H1 (cell line): ENCODE measurements around the gene LAMP1. TPM values are rescaled to one million over a fixed set of nuclear protein-coding genes. Genes with fewer than 3 reads are reported as not detected.

Experiments
- CTCF ChIA-PET: fragments of 300-600 bp; sonication (Branson Sonifier 250); formaldehyde crosslinking; loops from one replicate; lab custom pipeline; 2021; ENCODE audit not compliant: partially characterized antibody; lab: Charles Lee
- POLR2A ChIA-PET: fragments of 300-600 bp; sonication (Branson Sonifier 250); formaldehyde crosslinking; loops from one replicate; lab custom pipeline; 2021; ENCODE audit warnings: inconsistent platforms; ENCODE audit not compliant: partially characterized antibody; lab: Charles Lee
- DNase-seq, 2 experiments: peaks; one replicate each; pipeline versions ENCODE4 v3.0.0 to v3.0.0-alpha.2; 2010 to 2022; ENCODE audit warnings: low spot score in 2 of 2, low read depth in 1 of 2, mixed read lengths in 1 of 2
- FAIRE-seq: peaks from 2 replicates; lab custom pipeline; 2011; peaks lifted over from hg19 to GRCh38; lab: Jason Lieb, UNC
- H2AFZ ChIP-seq: 2 replicates; pipeline ENCODE4 v1.8.1; 2012; ENCODE audit warnings: low read length, inconsistent platforms
- H2AK5ac ChIP-seq: 2 replicates; pipeline ENCODE4 v1.6.1; 2013; ENCODE audit warnings: low read depth, low read length
- H2BK120ac ChIP-seq: replicated peaks from 2 replicates; pipeline ENCODE3; 2013; ENCODE audit warnings: low read depth, low read length, inconsistent platforms
- H2BK12ac ChIP-seq: 2 replicates; pipeline ENCODE4 v1.6.1; 2013; ENCODE audit warnings: low read depth, low read length
- H2BK15ac ChIP-seq: 2 replicates; pipeline ENCODE4 v1.6.1; 2013; ENCODE audit warnings: low read length
- H2BK20ac ChIP-seq: 2 replicates; pipeline ENCODE4 v1.6.1; 2013; ENCODE audit warnings: low read length
- H2BK5ac ChIP-seq: 2 replicates; pipeline ENCODE4 v1.6.1; 2013; ENCODE audit warnings: low read depth, low read length
- H3K14ac ChIP-seq: 2 replicates; pipeline ENCODE4 v1.6.1; 2013; ENCODE audit warnings: inconsistent platforms; ENCODE audit not compliant: insufficient read length
- H3K18ac ChIP-seq: 2 replicates; pipeline ENCODE4 v1.6.1; 2013; ENCODE audit warnings: low read length; ENCODE audit errors: extremely low read depth
- H3K23ac ChIP-seq: 2 replicates; pipeline ENCODE4 v1.6.1; 2013; ENCODE audit warnings: inconsistent platforms; ENCODE audit not compliant: insufficient read length
- H3K23me2 ChIP-seq: 2 replicates; pipeline ENCODE4 v1.6.1; 2013; ENCODE audit warnings: low read depth, low read length
- H3K27ac ChIP-seq: 2 replicates; pipeline ENCODE4 v1.6.1; 2011; ENCODE audit warnings: low read depth, low read length, inconsistent platforms
- H3K27me3 ChIP-seq, 4 experiments: replicated peaks in 1 of 4; 1 replicate in 1 of 4; 2 replicates in 3 of 4; pipeline versions ENCODE4 v1.6.1 to v1.8.1; 2011 to 2013; ENCODE audit warnings: low read length in 3 of 4, mild to moderate bottlenecking in 3 of 4, inconsistent platforms in 2 of 4, mixed read lengths in 2 of 4, moderate library complexity in 1 of 4; ENCODE audit not compliant: control insufficient read depth in 3 of 4, insufficient read depth in 3 of 4; ENCODE audit errors: extremely low read depth in 1 of 4
- H3K36me3 ChIP-seq, 4 experiments: 2 replicates each; pipeline versions ENCODE4 v1.6.1 to v1.8.1; 2011 to 2013; ENCODE audit warnings: mild to moderate bottlenecking in 4 of 4, low read length in 3 of 4, moderate library complexity in 2 of 4, control low read depth in 1 of 4, inconsistent platforms in 1 of 4; ENCODE audit not compliant: insufficient read depth in 4 of 4, control insufficient read depth in 2 of 4
- H3K4ac ChIP-seq: replicated peaks from 2 replicates; pipeline ENCODE3; 2013; ENCODE audit warnings: low read length, low read depth, mixed read lengths, inconsistent platforms; ENCODE audit not compliant: insufficient read length
- H3K4me1 ChIP-seq, 4 experiments: replicated peaks in 1 of 4; 1 replicate in 1 of 4; 2 replicates in 3 of 4; pipeline versions ENCODE4 v1.6.1 to v1.8.1; 2011 to 2013; ENCODE audit warnings: low read length in 3 of 4, inconsistent platforms in 2 of 4, mixed read lengths in 1 of 4; ENCODE audit not compliant: insufficient read depth in 4 of 4, control insufficient read depth in 3 of 4
- H3K4me2 ChIP-seq, 2 experiments: 2 replicates each; pipeline versions ENCODE4 v1.6.1 to v1.8.1; 2011 to 2013; ENCODE audit warnings: low read depth in 2 of 2, low read length in 2 of 2, control low read depth in 1 of 2, inconsistent platforms in 1 of 2, mild to moderate bottlenecking in 1 of 2; ENCODE audit not compliant: insufficient read depth in 1 of 2
- H3K4me3 ChIP-seq, 4 experiments: fragments of 200-600, 300-600 bp in 1 of 4; sonication (generic), shearing (Covaris generic), sonication (Bioruptor Twin) in 1 of 4; 2 replicates each; pipeline versions ENCODE4 v1.5.1 to v1.8.1; 2011 to 2016; ENCODE audit warnings: low read length in 4 of 4, low read depth in 3 of 4, control low read depth in 2 of 4, inconsistent platforms in 2 of 4, mild to moderate bottlenecking in 2 of 4, mixed read lengths in 1 of 4, moderate library complexity in 1 of 4; ENCODE audit not compliant: insufficient read depth in 2 of 4; ENCODE audit errors: extremely low read depth in 1 of 4
- H3K56ac ChIP-seq: replicated peaks from 2 replicates; pipeline ENCODE3; 2013; ENCODE audit warnings: low read depth, mild to moderate bottlenecking, mixed read lengths, low read length, inconsistent platforms; ENCODE audit not compliant: insufficient read length
- H3K79me1 ChIP-seq: 2 replicates; pipeline ENCODE4 v1.6.1; 2013; ENCODE audit warnings: low read depth, low read length, control low read depth
- H3K79me2 ChIP-seq, 2 experiments: 2 replicates each; pipeline versions ENCODE4 v1.6.1 to v1.8.1; 2012 to 2013; ENCODE audit warnings: low read length in 2 of 2, mild to moderate bottlenecking in 2 of 2, inconsistent platforms in 1 of 2; ENCODE audit not compliant: insufficient read depth in 2 of 2, control insufficient read depth in 1 of 2
- H3K9ac ChIP-seq, 4 experiments: replicated peaks in 1 of 4; 1 replicate in 1 of 4; 2 replicates in 3 of 4; pipeline versions ENCODE4 v1.6.1 to v1.8.1; 2011 to 2013; ENCODE audit warnings: low read depth in 3 of 4, low read length in 3 of 4, control low read depth in 2 of 4, mild to moderate bottlenecking in 2 of 4, moderate library complexity in 2 of 4, inconsistent platforms in 1 of 4; ENCODE audit errors: extremely low read depth in 1 of 4
- H3K9me3 ChIP-seq, 2 experiments: 2 replicates each; pipeline versions ENCODE4 v1.6.1 to v1.8.1; 2012 to 2013; ENCODE audit warnings: mild to moderate bottlenecking in 2 of 2, moderate library complexity in 2 of 2, control low read depth in 1 of 2, inconsistent platforms in 1 of 2, low read depth in 1 of 2, low read length in 1 of 2, mixed read lengths in 1 of 2; ENCODE audit not compliant: insufficient read depth in 2 of 2
- H4K20me1 ChIP-seq, 2 experiments: replicated peaks in 1 of 2; 2 replicates each; pipeline versions ENCODE3 to v1.8.1; 2011 to 2013; ENCODE audit warnings: inconsistent platforms in 2 of 2, low read length in 2 of 2, mild to moderate bottlenecking in 1 of 2; ENCODE audit not compliant: insufficient read depth in 2 of 2, control insufficient read depth in 1 of 2
- H4K5ac ChIP-seq: 2 replicates; pipeline ENCODE4 v1.6.1; 2013; ENCODE audit warnings: low read length, low read depth, mixed read lengths, inconsistent platforms; ENCODE audit not compliant: insufficient read length
- H4K8ac ChIP-seq: 2 replicates; pipeline ENCODE4 v1.8.0; 2013; ENCODE audit warnings: mild to moderate bottlenecking, moderate library complexity, low read length, inconsistent platforms; ENCODE audit not compliant: insufficient read depth; ENCODE audit errors: extremely low read depth
- H4K91ac ChIP-seq: replicated peaks from 2 replicates; pipeline ENCODE3; 2013; ENCODE audit warnings: low read length, mixed read lengths, inconsistent platforms; ENCODE audit not compliant: insufficient read length
- CHD1 ChIP-seq: IDR thresholded peaks from 2 replicates; pipeline ENCODE4 v1.6.1; 2012; ENCODE audit warnings: low read depth, low read length, improper control_type of control experiment
- POLR2AphosphoS5 ChIP-seq: IDR thresholded peaks from 2 replicates; pipeline ENCODE4 v1.6.1; 2011; ENCODE audit warnings: low read depth, low read length
- WGBS, 2 experiments: shearing (Covaris generic) in 1 of 2; methylation state at CpG; one replicate each; pipeline versions ENCODE4 v1.1.6 to v1.1.7; 2013 to 2015; ENCODE audit warnings: low lambda C conversion rate in 2 of 2, mixed read lengths in 2 of 2, inconsistent platforms in 1 of 2, low coverage in 1 of 2, missing lambda C conversion rate in 1 of 2; ENCODE audit not compliant: insufficient replicate concordance in 2 of 2, insufficient coverage in 1 of 2, insufficient read length in 1 of 2; ENCODE audit errors: extremely low coverage in 1 of 2, missing lambda C conversion rate in 1 of 2; 5-methylcytosine and 5-hydroxymethylcytosine counted together
- polyA plus RNA-seq, 7 experiments: library from polyadenylated mRNA; depleted of rRNA in 3 of 7; stranded (reverse) in 5 of 7; unstranded in 2 of 7; fragments of >200 nt in 5 of 7; fragments of 200-250 nt in 2 of 7; gene quantifications; 1 replicate in 5 of 7; 2 replicates in 1 of 7; 4 replicates in 1 of 7; pipeline versions ENCODE4 v1.2.1 to v1.2.3, GENCODE V29; 2011 to 2013; ENCODE audit warnings: missing spikeins in 2 of 7, mixed read lengths in 2 of 7
- total RNA-seq: library from RNA; stranded (reverse); fragmentation: NEBNext Ultra II Directional; extraction: Animal tissue kit (Norgen Biotek cat#: 25700); gene quantifications from 2 replicates; pipeline ENCODE4 v1.2.1, GENCODE V29; 2021

Gene LAMP1
- total and polyA plus RNA-seq, 2 of the 8 experiments (the other 6 are each of a cell fraction or from before 2014, with no cell fraction given) = 97.6 to 140 TPM

- 95% methylated on average over 18 of the region's 19 CpGs; no CpG with 5 or more reads in 1 of the 2 experiments for WGBS, 2 experiments
- Histone ChIP-seq H3K4me1 (no peaks in the 10 kb centered on the region; a peak in 1 of 7 replicates), H3K79me2 (no peaks in the 10 kb centered on the region), H3K27me3 (no peaks in the 10 kb centered on the region), H3K9me3 (no peaks in the 10 kb centered on the region), H3K9ac (no peak overlapping the region), H2BK5ac (no peak overlapping the region), H3K14ac (no peak overlapping the region), H2BK12ac (no peak overlapping the region), H3K27ac (no peak overlapping the region), H3K23ac (no peak overlapping the region), H3K23me2 (no peaks in the 10 kb centered on the region), H4K8ac (no peak overlapping the region), H3K79me1 (no peaks in the 10 kb centered on the region), H2BK15ac (no peak overlapping the region), H3K56ac (no peak overlapping the region), H2BK120ac (no peak overlapping the region), H3K36me3 (peaks cover 13 to 53% (median 32%) of the 10 kb centered on the region in 4 experiments), H4K91ac (no peak overlapping the region), H4K20me1 (peaks cover 9 to 13% of the 10 kb centered on the region in 2 experiments), H2BK20ac (no peak overlapping the region), H2AK5ac (no peak overlapping the region), H3K4me2 (no peak overlapping the region), H3K4me3 (no peak overlapping the region), H2AFZ (no peak overlapping the region), H3K4ac (no peak overlapping the region), H3K18ac (no peak overlapping the region), H4K5ac (no peak overlapping the region)
- FAIRE-seq = no peak
- 0 out of 2 replicates have a peak, but pooled peaks have one; percentile 50 for TF ChIP-seq POLR2AphosphoS5
- TF ChIP-seq CHD1 = no peak
- no peak for DNase-seq
- ChIA-PET CTCF (interaction anchor here (1.0 to 1.2 kb wide), 3 partner anchors 46 to 97 kb away, joined by 3 to 4 read pairs (median 4); no protein-coding TSS in a partner anchor), POLR2A (interaction anchor here (0.8 to 5.5 kb wide), 7 partner anchors 8 to 81 kb away, joined by 3 to 34 read pairs (median 5); no protein-coding TSS in a partner anchor)
Observed at GRCh38 chr13:113320226-113320875, 23.3 kb downstream of the LAMP1 start.
